ENCODE data around the gene FBXL20. TPM values are rescaled to one million over a fixed set of nuclear protein-coding genes. Genes with fewer than 3 reads are reported as not detected.

The FBXL20 gene
- total RNA-seq, 1 experiment from 2014 or later, result 9.9 TPM

- BruUV-seq (replicated peaks), result no TSS peak
- no peaks in the 10 kb centered on the region for H3K27me3 ChIP-seq (ENCODE audit: control insufficient read depth, insufficient read depth, low read length)
- no peak for DNase-seq (ENCODE audit: low read depth, low spot score)
- H3K4me3 ChIP-seq (ENCODE audit: low read depth in 2 of 2, low read length in 2 of 2), result no peak overlapping the region
- no peaks in the 10 kb centered on the region for H3K4me1 ChIP-seq (ENCODE audit: control insufficient read depth, insufficient read depth, low read length)
- TF ChIP-seq, protein P1, sequence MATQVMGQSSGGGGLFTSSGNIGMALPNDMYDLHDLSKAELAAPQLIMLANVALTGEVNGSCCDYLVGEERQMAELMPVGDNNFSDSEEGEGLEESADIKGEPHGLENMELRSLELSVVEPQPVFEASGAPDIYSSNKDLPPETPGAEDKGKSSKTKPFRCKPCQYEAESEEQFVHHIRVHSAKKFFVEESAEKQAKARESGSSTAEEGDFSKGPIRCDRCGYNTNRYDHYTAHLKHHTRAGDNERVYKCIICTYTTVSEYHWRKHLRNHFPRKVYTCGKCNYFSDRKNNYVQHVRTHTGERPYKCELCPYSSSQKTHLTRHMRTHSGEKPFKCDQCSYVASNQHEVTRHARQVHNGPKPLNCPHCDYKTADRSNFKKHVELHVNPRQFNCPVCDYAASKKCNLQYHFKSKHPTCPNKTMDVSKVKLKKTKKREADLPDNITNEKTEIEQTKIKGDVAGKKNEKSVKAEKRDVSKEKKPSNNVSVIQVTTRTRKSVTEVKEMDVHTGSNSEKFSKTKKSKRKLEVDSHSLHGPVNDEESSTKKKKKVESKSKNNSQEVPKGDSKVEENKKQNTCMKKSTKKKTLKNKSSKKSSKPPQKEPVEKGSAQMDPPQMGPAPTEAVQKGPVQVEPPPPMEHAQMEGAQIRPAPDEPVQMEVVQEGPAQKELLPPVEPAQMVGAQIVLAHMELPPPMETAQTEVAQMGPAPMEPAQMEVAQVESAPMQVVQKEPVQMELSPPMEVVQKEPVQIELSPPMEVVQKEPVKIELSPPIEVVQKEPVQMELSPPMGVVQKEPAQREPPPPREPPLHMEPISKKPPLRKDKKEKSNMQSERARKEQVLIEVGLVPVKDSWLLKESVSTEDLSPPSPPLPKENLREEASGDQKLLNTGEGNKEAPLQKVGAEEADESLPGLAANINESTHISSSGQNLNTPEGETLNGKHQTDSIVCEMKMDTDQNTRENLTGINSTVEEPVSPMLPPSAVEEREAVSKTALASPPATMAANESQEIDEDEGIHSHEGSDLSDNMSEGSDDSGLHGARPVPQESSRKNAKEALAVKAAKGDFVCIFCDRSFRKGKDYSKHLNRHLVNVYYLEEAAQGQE (IDR thresholded peaks at IDR 0.05; ENCODE audit: insufficient read depth in 1 of 2, low read depth in 2 of 2, low read length in 1 of 2), result no peak
- TF ChIP-seq SIN3A (IDR thresholded peaks at IDR 0.05; ENCODE audit: borderline replicate concordance, insufficient read depth, low read depth, low read length) (no peak), POLR2AphosphoS5 (IDR thresholded peaks at IDR 0.05; ENCODE audit: low read depth, low read length) (no peak), TCF7L2 (IDR thresholded peaks at IDR 0.05; ENCODE audit: low read depth, low read length) (no peak)
- TF ChIP-seq, protein P2, sequence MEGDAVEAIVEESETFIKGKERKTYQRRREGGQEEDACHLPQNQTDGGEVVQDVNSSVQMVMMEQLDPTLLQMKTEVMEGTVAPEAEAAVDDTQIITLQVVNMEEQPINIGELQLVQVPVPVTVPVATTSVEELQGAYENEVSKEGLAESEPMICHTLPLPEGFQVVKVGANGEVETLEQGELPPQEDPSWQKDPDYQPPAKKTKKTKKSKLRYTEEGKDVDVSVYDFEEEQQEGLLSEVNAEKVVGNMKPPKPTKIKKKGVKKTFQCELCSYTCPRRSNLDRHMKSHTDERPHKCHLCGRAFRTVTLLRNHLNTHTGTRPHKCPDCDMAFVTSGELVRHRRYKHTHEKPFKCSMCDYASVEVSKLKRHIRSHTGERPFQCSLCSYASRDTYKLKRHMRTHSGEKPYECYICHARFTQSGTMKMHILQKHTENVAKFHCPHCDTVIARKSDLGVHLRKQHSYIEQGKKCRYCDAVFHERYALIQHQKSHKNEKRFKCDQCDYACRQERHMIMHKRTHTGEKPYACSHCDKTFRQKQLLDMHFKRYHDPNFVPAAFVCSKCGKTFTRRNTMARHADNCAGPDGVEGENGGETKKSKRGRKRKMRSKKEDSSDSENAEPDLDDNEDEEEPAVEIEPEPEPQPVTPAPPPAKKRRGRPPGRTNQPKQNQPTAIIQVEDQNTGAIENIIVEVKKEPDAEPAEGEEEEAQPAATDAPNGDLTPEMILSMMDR (IDR thresholded peaks at IDR 0.05), result no peak
- H3K36me3 ChIP-seq (ENCODE audit: control insufficient read depth, insufficient read depth, low read length), result no peaks in the 10 kb centered on the region
- no peaks in the 10 kb centered on the region for H3K9me3 ChIP-seq (ENCODE audit: control insufficient read depth, insufficient read depth, low read depth, low read length)
- CTCF ChIA-PET, result no interaction called here
- ATAC-seq, result no peak
- POLR2A ChIA-PET, result no interaction called here
- no peak overlapping the region for H3K27ac ChIP-seq (ENCODE audit: low read length)
- intact Hi-C loops (cut with micrococcal nuclease; ENCODE audit: unreplicated experiment), result no loop called here
- in situ Hi-C loops (cut with HindIII; ENCODE audit: low pct_unique_long_range_greater_than_20kb, low sequenced_read_pairs), result no loop called here
Observed at GRCh38 chr17:39277110-39277509, 124.3 kb downstream of the FBXL20 start.

- H3K4me1 ChIP-seq (ENCODE audit: control insufficient read depth, insufficient read depth, low read length), result no peaks in the 10 kb centered on the region
- CTCF ChIA-PET, result no interaction called here
- no peaks in the 10 kb centered on the region for H3K36me3 ChIP-seq (ENCODE audit: control insufficient read depth, insufficient read depth, low read length)
- no peak for DNase-seq (ENCODE audit: low read depth, low spot score)
- TF ChIP-seq SIN3A (IDR thresholded peaks at IDR 0.05; ENCODE audit: borderline replicate concordance, insufficient read depth, low read depth, low read length), result no peak
- no TSS peak for BruUV-seq (replicated peaks)
- no peaks in the 10 kb centered on the region for H3K27me3 ChIP-seq (ENCODE audit: control insufficient read depth, insufficient read depth, low read length)
- no peak for ATAC-seq
- POLR2A ChIA-PET, result no interaction called here
- in situ Hi-C loops (cut with HindIII; ENCODE audit: low pct_unique_long_range_greater_than_20kb, low sequenced_read_pairs) (no loop called here), intact Hi-C loops (cut with micrococcal nuclease; ENCODE audit: unreplicated experiment) (no loop called here)
- H3K4me3 ChIP-seq (ENCODE audit: low read depth in 2 of 2, low read length in 2 of 2), result no peak overlapping the region
- H3K9me3 ChIP-seq (ENCODE audit: control insufficient read depth, insufficient read depth, low read depth, low read length), result no peaks in the 10 kb centered on the region
- no peak overlapping the region for H3K27ac ChIP-seq (ENCODE audit: low read length)
Observed at GRCh38 chr17:39276113-39276512, 125.3 kb downstream of the FBXL20 start.

DNA sequence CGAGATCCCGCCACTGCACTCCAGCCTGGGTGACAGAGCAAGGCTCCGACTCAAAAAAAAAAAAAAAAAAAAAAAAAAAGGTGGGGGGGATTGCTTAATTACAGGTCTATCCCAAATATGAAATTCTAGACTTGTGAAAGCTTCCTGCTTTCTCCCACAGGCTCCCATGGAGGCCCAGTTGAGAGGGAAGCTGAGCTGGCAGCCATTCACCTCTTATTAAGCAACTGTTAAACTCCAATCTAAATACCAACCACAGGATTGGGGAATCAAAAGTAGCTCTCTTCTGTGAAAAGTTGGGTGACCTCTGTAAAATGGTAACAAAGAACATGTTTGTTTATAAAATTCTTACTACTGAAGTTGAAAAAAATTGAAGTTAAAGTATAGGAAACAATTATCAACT, 129.9 kb downstream of the FBXL20 start:
- Histone ChIP-seq H3K27ac (ENCODE audit: low read length) (no peak overlapping the region), H3K36me3 (ENCODE audit: control insufficient read depth, insufficient read depth, low read length) (no peaks in the 10 kb centered on the region), H3K9me3 (ENCODE audit: control insufficient read depth, insufficient read depth, low read depth, low read length) (no peaks in the 10 kb centered on the region), H3K27me3 (ENCODE audit: control insufficient read depth, insufficient read depth, low read length) (no peaks in the 10 kb centered on the region), H3K4me3 (ENCODE audit: low read depth in 2 of 2, low read length in 2 of 2) (no peak overlapping the region), H3K4me1 (ENCODE audit: control insufficient read depth, insufficient read depth, low read length) (no peaks in the 10 kb centered on the region)
- intact Hi-C loops (cut with micrococcal nuclease; ENCODE audit: unreplicated experiment), result no loop called here
- no TSS peak for BruUV-seq (replicated peaks)
- no peak for TF ChIP-seq TCF7L2 (IDR thresholded peaks at IDR 0.05; ENCODE audit: low read depth, low read length)
- TF ChIP-seq, protein P2 (IDR thresholded peaks at IDR 0.05), result no peak
- no peak for TF ChIP-seq POLR2AphosphoS5 (IDR thresholded peaks at IDR 0.05; ENCODE audit: low read depth, low read length)
- TF ChIP-seq SIN3A (IDR thresholded peaks at IDR 0.05; ENCODE audit: borderline replicate concordance, insufficient read depth, low read depth, low read length), result no peak
- TF ChIP-seq, protein P1 (IDR thresholded peaks at IDR 0.05; ENCODE audit: insufficient read depth in 1 of 2, low read depth in 2 of 2, low read length in 1 of 2), result no peak
- in situ Hi-C loops (cut with HindIII; ENCODE audit: low pct_unique_long_range_greater_than_20kb, low sequenced_read_pairs), result no loop called here
- ChIA-PET CTCF (interaction anchor here (1.0 to 1.1 kb wide), 2 partner anchors 11 to 121 kb away, joined by 3 to 13 read pairs; no protein-coding TSS in a partner anchor), POLR2A (no interaction called here)
- ATAC-seq, result no peak
- DNase-seq (ENCODE audit: low read depth, low spot score), result no peak
